GM19467 (cell line): ENCODE data around the gene IQSEC1.

Source experiments
- ATAC-seq: cut with Tn5 transposase; IDR thresholded peaks from one replicate; pipeline ENCODE4 v1.9.1; 2021; ENCODE audit warnings: mild to moderate bottlenecking, moderate library complexity; ENCODE audit not compliant: unreplicated experiment

The IQSEC1 gene

DNA sequence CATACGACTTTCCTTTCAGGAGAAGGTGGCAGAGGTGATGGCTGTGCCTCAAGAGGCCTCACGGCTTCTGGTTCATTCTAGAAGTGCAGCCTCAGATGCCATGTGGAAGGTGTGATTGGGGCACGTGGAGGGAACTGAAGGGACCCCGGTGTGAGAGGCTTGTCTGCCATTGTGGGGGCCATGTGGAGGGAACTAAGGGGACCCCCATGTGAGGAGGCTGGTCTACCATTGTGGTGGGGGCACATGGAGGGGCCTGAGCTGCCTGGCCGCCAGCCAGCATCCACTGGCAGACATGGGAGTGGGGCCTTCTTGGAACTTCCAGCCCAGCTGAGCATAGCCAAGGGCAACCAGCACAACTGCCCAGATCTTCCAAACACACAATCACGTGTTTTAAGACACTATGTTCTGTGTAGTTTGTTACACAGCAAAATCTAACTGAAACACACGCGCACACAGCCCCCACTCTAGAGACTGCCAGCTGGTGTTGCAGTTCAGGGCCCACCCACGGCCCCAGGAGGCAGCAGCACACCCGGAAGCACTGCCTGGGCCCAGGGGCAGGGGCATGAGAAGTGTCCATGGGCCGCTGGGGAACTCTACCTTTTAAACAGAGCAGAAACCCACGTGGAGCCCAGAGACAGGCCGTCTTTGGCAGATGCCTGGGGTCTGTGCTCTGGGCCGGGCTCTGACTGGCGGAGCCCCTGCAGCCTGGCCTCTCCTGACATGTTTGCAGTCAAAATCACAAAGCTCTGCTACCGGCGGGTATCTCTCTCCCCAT is 66.8 kb downstream of the IQSEC1 start:
- ATAC-seq = no peak

DNA sequence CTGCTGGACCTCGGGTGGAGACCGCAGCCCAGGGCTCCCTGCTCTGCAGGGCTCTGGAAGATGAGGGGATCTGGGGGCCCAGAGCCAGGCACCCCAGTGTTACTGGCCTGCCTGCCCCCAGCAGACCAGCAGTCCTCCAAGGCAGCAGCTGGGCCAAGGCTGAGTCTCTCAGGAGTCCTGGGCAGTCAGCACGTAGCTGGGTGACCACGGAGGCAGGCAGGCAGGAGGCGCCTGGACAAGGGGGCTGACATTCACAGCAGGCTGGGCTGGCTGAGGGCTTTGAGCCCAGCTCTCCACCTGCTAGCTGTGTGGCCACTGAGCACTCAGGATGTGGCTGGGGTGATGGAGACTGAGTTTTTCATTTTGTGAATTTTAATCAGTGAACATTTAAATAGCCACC is 67.9 kb downstream of the IQSEC1 start:
- ATAC-seq = no peak

DNA sequence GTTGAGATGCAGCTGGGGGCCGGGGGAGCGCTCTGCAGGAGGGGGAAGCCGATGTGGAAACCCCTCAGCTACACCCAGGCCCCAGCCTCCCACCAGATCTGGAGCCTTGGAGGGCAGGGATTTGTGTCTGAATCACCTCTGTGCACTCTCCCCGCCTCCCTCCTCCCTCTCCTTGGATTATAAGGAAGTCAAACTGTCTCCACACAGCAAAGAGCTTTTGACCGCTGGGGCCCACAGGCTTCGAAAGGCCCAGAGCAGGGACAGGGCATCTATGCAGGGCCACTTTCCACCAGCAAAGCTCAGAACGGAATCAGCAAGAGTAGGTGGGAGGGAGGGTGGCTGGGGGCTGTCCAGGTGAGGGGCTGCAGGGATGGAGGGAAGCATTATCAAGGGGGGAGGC is 68.9 kb downstream of the IQSEC1 start:
- no peak for ATAC-seq

DNA sequence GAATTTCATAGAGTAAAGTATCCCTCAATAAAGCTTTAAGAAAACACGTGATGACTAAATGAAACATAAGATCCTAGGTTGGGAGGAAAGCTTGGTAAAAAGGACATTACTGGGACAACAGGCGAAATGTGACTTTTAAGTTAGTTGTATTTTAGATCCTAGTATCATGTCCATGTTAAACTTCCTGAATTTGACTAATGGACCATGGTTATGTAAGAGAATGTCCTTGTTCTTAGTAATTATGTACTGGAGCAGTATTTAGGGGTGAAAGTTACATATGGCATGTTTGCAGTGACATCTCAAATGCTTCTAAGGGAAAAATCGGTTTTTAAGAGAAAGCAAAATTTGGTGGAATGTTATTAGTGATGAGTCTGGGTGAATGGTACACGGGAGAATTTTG is 69.6 kb downstream of the IQSEC1 start:
- no peak for ATAC-seq

DNA sequence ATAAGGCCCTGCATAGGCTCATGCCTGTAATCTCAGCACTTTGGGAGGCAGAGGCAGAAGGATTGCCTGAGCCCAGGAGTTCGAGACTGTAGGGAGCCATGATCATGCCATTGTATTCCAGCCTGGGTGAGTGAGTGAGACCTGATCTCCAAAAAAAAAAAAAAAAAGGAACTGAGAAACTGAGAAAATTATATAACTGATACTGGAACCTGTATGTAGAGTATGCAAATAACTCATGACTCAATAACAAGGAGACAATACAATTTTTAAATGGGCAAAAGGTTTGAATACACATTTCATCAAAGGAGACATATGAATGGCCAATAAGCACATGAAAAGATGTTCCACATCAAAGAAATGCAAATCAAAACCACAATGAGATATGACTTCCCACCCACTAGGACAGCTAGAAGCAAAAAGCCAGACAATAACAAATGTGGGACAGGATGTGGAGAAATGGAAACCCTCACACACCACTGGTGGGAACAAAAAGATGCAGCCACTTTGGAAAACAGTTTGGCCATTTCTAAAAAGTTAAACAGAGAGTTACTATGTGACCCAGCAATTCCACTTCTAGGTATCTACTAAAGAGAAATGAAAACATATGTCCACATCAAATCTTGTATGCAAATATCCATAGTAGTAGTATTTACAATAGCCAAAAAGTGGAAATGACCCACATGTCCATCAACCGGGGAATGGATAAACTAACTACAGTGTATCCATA is 70.7 kb downstream of the IQSEC1 start:
- peak; percentile 44 for ATAC-seq

DNA sequence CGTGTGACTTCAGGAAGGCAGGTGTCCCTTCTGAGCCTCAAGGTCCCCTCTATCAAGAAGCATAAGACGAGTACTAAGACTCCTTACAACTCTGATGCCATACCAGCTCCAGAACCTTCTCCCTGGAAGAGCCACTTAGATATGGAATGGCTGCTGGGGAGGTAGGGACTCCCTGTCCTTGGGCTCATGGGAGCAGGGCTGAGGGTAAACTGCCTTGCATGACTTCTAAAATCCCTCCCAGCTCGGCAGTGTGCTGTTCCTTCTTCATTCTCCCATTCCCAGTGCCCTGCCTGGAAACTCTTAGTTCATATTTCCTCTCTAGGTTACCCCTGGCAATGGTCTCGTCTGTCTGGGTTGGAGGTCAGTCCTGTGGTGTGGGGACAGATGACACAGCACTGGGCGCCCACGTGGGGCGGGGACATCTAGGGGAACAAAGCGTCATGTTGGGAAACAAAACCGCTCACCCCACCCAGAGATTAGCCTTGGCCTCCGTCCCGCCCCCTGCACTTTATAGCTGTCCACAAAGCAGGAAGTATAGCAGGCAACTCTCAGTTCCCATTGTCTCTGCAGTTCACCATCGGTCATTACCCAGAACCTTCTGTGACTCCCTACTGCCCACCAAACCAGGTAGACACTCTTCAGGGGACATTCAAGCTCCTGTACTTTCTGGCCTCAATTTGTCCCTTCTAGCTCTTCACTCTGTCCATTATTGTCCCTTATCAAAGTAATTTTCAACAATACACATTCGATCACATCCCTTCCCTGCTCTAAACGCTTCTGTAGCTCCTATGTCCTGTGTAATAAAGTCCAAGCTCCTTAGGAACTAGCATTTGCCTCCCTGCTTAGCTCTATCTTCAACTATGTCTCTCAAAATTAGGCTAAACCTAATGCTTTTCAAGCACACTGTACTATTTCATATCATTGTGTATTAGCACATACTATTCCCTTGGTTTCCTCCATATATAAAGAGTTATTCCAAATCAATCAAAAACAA is 73.8 kb downstream of the IQSEC1 start:
- no peak for ATAC-seq

DNA sequence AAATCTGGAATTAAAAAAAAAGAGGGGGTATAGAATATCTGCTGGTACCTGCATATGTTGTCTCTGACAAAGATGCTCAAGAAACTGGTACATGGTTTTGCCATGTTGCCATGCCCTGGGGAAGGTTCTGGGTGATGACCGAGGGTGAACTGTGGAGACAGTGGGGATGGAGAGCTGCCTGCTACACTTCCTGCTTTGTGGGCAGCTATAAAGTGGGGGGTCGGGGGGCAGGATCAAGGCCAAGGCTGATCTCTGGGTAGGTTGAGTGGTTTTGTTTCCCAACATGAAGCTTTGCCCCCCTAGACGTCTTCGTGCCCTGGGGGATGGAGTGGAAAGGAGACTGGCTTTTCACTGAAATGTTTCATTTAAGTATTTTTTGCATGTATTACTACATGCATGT is 74.6 kb downstream of the IQSEC1 start:
- ATAC-seq = no peak

DNA sequence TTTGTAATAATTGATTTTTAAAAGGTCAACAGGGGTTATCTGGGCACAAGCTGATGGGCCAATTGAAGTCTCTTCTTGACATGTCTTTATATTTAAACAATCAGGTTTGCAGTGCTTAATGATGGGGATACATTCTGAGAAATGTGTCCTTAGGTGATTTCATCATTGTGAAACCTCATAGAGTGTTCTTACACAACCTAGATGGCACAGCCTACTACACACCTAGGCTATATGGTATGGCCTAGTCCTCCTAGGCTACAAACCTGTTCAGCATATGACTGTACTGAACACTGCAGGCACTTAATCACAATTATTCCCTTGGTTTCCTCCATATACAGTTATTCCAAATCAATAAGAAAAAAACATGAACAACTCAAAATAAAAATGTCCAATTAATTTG is 75.8 kb downstream of the IQSEC1 start:
- ATAC-seq = no peak

DNA sequence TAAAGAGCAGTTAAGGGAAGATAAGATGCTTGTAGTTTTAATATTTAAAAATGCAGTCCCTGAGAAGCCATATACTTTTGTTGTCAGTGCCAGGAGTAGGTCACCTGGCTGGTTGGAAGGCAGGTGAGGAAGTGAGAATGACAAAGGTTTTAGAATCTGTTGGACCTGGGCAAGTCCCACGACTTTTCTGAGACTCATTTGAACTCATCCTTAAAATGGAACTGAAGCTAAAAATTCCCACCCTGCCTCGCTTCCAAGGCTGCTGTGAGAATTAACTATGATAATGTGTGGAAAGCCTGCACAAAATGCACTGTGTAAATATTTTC is 77.1 kb downstream of the IQSEC1 start:
- no peak for ATAC-seq

DNA sequence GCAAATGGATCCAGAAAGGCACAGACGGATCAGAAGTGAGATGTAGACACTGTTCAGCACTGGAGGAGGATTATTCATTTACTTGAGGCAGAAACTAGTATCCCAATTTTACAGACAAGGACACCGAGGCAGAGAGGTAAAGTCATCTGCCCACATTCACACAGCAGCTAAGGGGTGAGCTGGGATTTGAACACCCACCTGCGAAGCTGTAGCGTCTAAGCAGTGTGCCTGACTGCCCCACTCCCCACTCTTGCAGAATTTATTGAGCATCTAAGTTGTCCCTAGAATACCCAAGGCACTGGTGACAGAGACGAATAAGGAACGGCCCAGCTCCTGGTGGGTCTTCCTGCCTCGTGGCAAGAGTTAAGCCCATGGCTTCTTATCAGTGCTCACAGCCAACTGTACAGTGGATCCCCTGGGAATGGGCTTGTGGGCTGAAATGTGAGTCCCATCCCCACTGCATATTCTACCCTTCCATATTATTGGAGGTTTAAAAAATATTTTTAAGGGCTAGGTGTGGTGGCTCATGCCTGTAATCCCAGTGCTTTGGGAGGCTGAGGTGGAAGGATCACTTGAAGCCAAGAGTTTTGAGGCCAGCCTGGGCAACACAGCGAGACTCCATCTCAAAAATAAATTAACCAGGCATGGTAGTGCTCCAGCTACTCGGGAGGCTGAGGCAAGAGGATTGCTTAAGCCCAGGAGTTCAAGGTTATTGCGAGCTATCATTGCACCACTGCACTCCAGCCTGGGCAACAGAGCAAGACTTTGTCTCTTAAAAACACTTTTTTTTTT is 77.6 kb downstream of the IQSEC1 start:
- ATAC-seq = no peak

DNA sequence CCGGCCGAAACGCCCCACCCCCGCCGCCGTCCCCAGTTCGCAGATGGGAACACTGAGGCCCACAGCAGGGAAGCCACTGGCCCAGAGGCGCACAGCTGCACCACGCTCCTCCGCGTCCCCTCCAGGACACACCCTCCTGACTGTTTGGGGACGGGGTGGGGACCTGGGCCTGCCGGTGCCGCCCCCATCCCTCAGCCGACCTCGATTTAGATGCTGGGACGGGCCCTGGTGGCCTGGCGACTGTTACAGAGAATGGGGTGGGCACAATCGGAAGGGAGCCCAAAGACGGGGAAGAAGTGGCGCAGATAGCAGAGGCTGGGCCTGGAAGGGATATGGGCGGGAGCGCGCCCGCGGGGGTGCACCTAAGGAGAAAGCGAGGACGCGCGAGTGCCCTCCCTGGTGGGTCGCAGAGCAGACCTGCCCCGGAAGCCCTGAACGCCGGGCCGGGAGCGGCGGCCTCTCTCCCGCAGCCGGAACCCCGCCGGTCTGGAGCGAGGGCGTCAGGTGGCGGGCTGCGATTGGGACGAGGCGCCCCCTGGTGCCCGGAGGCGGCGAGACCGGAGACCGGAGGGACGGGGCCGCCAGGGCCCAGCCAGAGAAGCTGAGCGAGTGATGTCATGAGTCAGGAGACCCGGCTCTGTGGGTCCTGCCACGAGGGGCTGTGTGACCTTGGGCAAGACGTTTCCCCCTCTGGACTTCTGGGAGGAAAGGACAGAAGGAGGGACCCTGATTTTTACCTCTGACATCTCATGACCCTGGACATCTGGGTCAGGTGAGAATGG is 78.4 kb downstream of the IQSEC1 start:
- peak; percentile 57 for ATAC-seq

DNA sequence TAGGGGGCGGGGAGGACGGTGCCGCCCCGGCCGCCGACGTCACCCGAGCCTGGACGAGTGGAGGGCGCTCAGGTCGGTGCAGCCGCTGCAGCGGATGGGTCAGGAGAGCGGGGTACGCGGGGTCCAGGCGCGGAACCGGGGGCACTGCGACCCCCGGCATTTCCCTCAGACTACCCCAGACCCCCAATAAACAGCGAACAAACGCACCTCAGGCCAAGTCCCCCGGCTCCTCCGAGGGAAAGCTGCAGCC is 78.9 kb downstream of the IQSEC1 start:
- ATAC-seq = peak; percentile 18

DNA sequence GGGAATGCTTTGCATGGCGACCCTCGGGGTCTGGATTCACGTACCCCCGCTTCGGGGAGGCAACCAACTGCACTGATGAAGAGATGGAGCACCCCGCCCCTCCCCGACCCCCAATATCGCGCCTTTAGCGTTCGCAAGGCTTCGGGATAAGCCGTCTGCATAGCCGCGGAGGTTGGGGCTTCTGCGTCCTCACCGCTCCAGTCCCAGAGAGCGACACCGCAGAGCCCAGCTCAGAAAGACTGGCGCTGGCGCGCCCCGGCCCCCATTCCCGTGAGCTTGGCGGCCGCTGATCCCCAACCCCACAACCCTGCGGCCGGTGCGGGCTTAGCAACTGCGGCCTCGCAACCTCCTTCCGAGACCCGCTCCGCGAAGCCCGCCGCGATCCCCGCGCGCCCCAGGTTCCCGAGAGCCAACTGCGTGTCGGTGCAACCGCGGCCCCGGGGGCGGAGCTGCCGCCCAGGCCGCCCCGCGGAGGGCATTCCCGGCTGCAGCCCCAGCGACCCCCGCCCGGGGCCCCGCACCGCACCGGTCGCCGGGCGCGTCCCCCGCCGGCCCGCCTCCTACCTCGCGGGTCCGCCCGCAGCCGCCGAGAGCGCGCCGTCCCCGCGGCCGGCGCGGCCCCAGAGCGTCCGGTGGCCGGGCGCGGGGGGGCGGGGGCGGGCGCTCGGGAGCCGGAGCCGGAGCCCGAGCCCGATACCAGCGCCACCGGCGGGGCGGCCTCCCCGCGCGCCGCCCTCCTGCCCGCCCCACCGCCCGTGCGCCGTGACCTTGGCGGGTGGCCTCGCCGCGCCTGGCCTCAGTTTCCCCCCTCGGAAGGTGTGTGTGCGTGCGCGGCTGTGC is 79.5 kb downstream of the IQSEC1 start:
- ATAC-seq = peak; percentile 13

DNA sequence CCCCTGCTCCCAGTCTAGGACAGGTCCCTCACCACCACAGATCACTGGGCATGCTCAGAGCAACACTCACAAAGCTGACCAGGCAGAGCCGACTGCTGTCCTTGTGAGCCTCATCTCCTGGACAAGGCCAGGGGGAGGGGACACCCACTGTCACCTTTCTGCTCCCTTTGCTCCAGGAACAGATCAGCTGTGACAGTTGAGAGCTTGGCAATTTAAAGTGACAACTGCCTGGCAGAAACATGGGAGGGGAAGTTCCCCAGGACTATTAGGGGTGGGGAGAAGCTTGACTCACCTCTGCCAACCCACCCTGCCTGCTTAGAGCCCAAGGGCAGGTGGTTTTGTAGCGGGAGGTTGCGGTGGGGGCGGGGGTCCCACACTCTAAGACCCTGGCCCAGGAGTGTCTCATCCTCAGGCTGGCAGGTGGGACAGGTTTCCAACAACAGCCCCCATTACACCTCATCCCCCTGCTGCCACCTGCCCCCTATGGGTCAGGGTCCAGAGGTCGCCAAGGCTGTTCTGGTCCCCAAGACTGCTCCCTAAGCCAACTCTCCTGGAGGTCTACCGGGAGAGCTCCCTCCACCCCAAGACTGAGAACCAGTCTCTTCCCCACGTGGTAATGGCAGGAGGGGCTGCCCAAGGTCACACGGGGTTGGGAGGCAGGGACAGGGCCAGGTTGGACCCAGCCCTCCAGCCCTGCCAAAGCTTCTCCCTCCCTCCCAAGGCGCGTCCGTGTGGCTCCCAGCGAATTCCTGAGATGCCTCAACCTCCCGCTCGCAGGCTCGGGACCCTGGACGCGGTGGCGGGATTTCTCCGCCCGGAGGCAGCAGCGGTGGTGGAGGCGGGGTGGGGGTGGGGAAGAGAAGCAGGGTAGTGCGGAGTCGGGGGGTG is 80.4 kb downstream of the IQSEC1 start:
- no peak for ATAC-seq

DNA sequence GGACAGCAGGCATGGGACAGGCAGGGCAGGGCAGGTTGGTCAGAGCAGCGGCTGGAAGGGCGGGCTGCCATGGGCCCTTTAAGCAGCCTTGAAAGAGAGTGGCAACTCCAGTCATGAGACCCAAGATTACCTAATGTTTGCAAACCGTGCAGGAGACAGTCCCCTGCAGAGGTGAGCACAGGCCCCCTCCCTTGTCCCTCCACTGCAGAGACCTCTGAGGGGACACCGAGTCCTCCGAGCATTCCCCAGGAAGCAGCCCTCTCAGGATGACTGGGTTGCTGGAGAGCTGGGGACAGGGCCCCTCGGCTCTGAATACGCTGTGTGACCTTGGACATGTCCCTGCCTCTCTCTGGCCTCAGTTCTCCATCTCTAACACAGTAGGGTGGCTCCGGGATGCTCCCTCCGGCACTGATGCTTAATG is 81.4 kb downstream of the IQSEC1 start:
- no peak for ATAC-seq

DNA sequence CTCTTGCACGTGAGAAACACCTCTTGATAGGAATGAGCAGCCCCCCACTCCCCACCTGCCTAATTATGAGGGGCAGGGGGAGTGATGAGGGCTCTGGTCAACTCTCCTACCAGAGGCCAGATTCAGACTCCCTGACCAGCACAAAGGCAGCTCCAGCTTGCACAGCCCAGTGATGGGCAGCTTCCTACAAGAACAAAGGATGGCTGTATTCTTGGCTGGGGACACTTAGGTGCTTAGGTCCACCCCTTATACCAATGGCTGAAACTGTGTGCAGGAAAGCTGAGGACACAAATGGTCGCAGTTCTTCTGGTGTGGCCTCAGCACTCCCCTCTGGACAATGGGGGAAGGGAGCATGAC is 81.8 kb downstream of the IQSEC1 start:
- no peak for ATAC-seq

DNA sequence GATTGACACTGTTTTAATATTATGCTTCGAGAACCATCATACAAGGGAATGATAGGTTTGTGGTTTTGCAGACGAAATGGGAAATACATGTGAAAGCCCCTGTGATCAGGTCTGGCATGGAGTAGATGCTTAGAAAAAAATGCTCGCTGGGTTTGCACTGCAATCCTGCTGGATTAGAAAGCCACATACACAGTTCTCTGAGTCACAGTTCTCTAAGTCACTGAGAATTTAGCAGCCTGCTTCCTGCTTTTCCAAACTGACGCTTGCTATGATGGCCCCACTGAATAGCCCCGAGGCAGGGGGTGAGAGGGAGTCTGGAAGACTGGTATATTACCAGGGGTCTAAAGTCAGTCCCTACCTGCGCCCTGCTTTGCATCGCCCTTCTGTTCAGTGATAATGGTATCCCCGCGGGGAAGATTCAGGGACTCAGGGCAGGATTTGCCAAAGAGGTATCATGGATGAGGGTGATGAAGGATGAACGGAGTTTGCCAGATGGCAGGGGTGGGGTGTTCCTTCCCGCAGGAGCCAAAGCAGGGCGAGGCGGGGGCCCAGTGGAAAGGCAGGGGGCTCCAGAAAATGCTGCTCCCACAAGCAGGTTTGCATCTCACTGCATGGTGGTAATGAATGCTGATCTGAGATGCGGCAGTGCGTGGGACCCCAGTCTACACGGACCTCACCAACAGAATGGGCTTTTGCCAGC is 82.3 kb downstream of the IQSEC1 start:
- ATAC-seq = no peak

DNA sequence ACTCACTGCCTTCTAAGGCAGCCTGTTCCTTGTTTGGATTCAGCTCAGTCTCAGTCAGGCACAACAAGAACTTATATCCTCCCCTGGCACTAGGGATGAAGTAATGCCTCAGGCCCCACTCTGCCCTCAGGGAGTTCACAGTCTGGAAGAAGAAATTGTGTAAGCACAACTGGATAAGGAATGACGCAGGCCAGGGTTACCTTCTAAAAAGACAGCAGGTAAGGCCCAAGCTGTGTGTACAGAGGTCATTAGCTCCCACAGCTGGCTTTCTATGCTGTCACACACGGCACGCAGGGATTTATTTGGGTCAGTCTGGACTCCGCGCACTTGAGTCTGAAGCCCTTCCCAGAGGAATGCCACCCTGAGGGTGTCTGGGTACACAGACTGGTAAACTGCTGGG is 82.9 kb downstream of the IQSEC1 start:
- no peak for ATAC-seq
